Neural cell (in vitro differentiated cells): ENCODE data around the gene ABHD10. TPM values are rescaled to one million over a fixed set of nuclear protein-coding genes. Genes with fewer than 3 reads are reported as not detected.

Experiments
- H2AFZ ChIP-seq: fragments of 200-600, 300-800 bp; sonication (generic), shearing (Covaris generic); 2 replicates; pipeline ENCODE4 v1.6.0; 2014; ENCODE audit warnings: low read depth, mild to moderate bottlenecking, antibody characterized with exemption, low read length, moderate library complexity
- H3F3A ChIP-seq: fragments of 200-600 bp; shearing (Covaris generic); 2 replicates; pipeline ENCODE4 v1.6.1; 2016; ENCODE audit warnings: mild to moderate bottlenecking, moderate library complexity, mixed read lengths, antibody characterized with exemption, low read length; ENCODE audit not compliant: insufficient read depth, poor library complexity, severe bottlenecking
- H3K27ac ChIP-seq: fragments of 200-600, 300-800 bp; sonication (generic), shearing (Covaris generic); 2 replicates; pipeline ENCODE4 v1.5.1; 2014; ENCODE audit warnings: mild to moderate bottlenecking, low read length, moderate library complexity
- H3K27me3 ChIP-seq: fragments of 300-800, 200-600 bp; sonication (generic), shearing (Covaris generic); 2 replicates; pipeline ENCODE4 v1.6.0; 2014; ENCODE audit warnings: mild to moderate bottlenecking, low read depth, low read length, moderate library complexity; ENCODE audit not compliant: insufficient read depth
- H3K36me3 ChIP-seq: fragments of 300-800, 200-600 bp; sonication (generic), shearing (Covaris generic); 2 replicates; pipeline ENCODE4 v1.5.1; 2014; ENCODE audit warnings: mild to moderate bottlenecking, antibody characterized with exemption, low read length, moderate library complexity; ENCODE audit not compliant: insufficient read depth
- H3K4me2 ChIP-seq: fragments of 300-800, 200-600 bp; sonication (generic), shearing (Covaris generic); 2 replicates; pipeline ENCODE4 v1.6.0; 2014; ENCODE audit warnings: mild to moderate bottlenecking, low read length
- H3K4me3 ChIP-seq: fragments of 300-800, 200-600 bp; sonication (generic), shearing (Covaris generic); 2 replicates; pipeline ENCODE4 v1.5.1; 2014; ENCODE audit warnings: mild to moderate bottlenecking, low read length, moderate library complexity
- H3K79me2 ChIP-seq: fragments of 200-600 bp; shearing (Covaris generic); replicated peaks from 2 replicates; pipeline ENCODE4 v1.6.0; 2014; ENCODE audit warnings: mild to moderate bottlenecking, low read length, moderate library complexity; ENCODE audit not compliant: insufficient read depth
- H3K9ac ChIP-seq: fragments of 300-800, 200-600 bp; sonication (generic), shearing (Covaris generic); 2 replicates; pipeline ENCODE4 v1.6.1; 2016; ENCODE audit warnings: mild to moderate bottlenecking, low read length, mixed read lengths
- H3K9me2 ChIP-seq: fragments of 200-600 bp; shearing (Covaris generic); 2 replicates; pipeline ENCODE4 v1.6.1; 2016; ENCODE audit warnings: mild to moderate bottlenecking, low read length, mixed read lengths; ENCODE audit not compliant: insufficient read depth
- H3K9me3 ChIP-seq: fragments of 200-600, 300-800 bp; sonication (generic), shearing (Covaris generic); 2 replicates; pipeline ENCODE4 v1.6.1; 2016; ENCODE audit warnings: mild to moderate bottlenecking, mixed run types, low read length, moderate library complexity, mixed read lengths
- H4K20me1 ChIP-seq: fragments of 200-600 bp; shearing (Covaris generic); 2 replicates; pipeline ENCODE4 v1.6.1; 2016; ENCODE audit warnings: mild to moderate bottlenecking, mixed run types; ENCODE audit not compliant: insufficient read depth
- CTCF ChIP-seq: fragments of 450-650 bp; IDR thresholded peaks from 2 replicates; pipeline ENCODE4 v1.5.1; 2014; ENCODE audit warnings: antibody characterized with exemption, mild to moderate bottlenecking, moderate library complexity; ENCODE audit not compliant: poor library complexity, severe bottlenecking
- EP300 ChIP-seq: fragments of 450-650 bp; conservative IDR thresholded peaks from 2 replicates; pipeline ENCODE4 v1.6.1; 2014; ENCODE audit warnings: antibody characterized with exemption, mild to moderate bottlenecking, moderate library complexity; ENCODE audit not compliant: poor library complexity, severe bottlenecking
- EZH2 ChIP-seq: fragments of 200-600, 300-800 bp; shearing (Covaris generic), sonication (generic); IDR thresholded peaks from 2 replicates; pipeline ENCODE4 v1.6.1; 2014; ENCODE audit warnings: antibody characterized with exemption, low read length, borderline replicate concordance, mild to moderate bottlenecking; ENCODE audit not compliant: insufficient read depth, poor library complexity, severe bottlenecking
- MXI1 ChIP-seq: fragments of 450-650 bp; conservative IDR thresholded peaks from 2 replicates; pipeline ENCODE4 v1.6.1; 2014; ENCODE audit warnings: antibody characterized with exemption, mild to moderate bottlenecking; ENCODE audit not compliant: poor library complexity, severe bottlenecking
- POLR2AphosphoS5 ChIP-seq: IDR thresholded peaks from 2 replicates; pipeline ENCODE4 v1.6.1; 2012
- RAD21 ChIP-seq: fragments of 450-650 bp; conservative IDR thresholded peaks from 2 replicates; pipeline ENCODE4 v1.6.1; 2014; ENCODE audit warnings: antibody characterized with exemption, mild to moderate bottlenecking, moderate library complexity
- REST ChIP-seq: IDR thresholded peaks from 2 replicates; pipeline ENCODE4 v1.6.1; 2012; ENCODE audit warnings: borderline replicate concordance
- SMC3 ChIP-seq: fragments of 450-650 bp; conservative IDR thresholded peaks from 2 replicates; pipeline ENCODE4 v1.6.1; 2014; ENCODE audit warnings: antibody characterized with exemption, mild to moderate bottlenecking, moderate library complexity; ENCODE audit not compliant: poor library complexity
- TAF1 ChIP-seq: IDR thresholded peaks from 2 replicates; pipeline ENCODE4 v1.6.1; 2012; ENCODE audit warnings: low read depth
- polyA plus RNA-seq: library from polyadenylated mRNA; depleted of rRNA; stranded (reverse); fragments of >200 nt; gene quantifications from 2 replicates; pipeline ENCODE4 v1.2.3, GENCODE V29; 2014

The ABHD10 gene
- polyA plus RNA-seq, 1 donor from 2014 or later, result 84.7 TPM

GRCh38 chr3:112004187-112004586 is 25.4 kb downstream of the ABHD10 start:
- no peak overlapping the region for H3K9ac ChIP-seq
- no peaks in the 10 kb centered on the region for H3F3A ChIP-seq
- peaks cover 18% of the 10 kb centered on the region for H3K36me3 ChIP-seq
- no peak overlapping the region for H3K27ac ChIP-seq
- TF ChIP-seq REST (no peak), CTCF (no peak), RAD21 (no peak), MXI1 (no peak), EP300 (no peak), SMC3 (no peak), TAF1 (no peak), EZH2 (no peak), POLR2AphosphoS5 (no peak)
- H3K4me2 ChIP-seq, result no peak overlapping the region
- H3K9me2 ChIP-seq, result no peaks in the 10 kb centered on the region
- no peak overlapping the region for H2AFZ ChIP-seq
- no peaks in the 10 kb centered on the region for H3K27me3 ChIP-seq
- H3K9me3 ChIP-seq, result no peaks in the 10 kb centered on the region
- no peaks in the 10 kb centered on the region for H4K20me1 ChIP-seq
- H3K79me2 ChIP-seq, result peaks cover 76% of the 10 kb centered on the region
- peak overlapping the region; percentile 88 for H3K4me3 ChIP-seq

- peaks cover 71% of the 10 kb centered on the region for H3K79me2 ChIP-seq
- no peak overlapping the region for H3K27ac ChIP-seq
- no peak overlapping the region for H3K9ac ChIP-seq
- H3K9me3 ChIP-seq, result no peaks in the 10 kb centered on the region
- H3F3A ChIP-seq, result no peaks in the 10 kb centered on the region
- peaks cover 18% of the 10 kb centered on the region for H3K36me3 ChIP-seq
- no peak for TF ChIP-seq SMC3
- TF ChIP-seq MXI1, result no peak
- TF ChIP-seq POLR2AphosphoS5, result no peak
- no peak for TF ChIP-seq CTCF
- no peak for TF ChIP-seq TAF1
- no peak for TF ChIP-seq EP300
- no peak for TF ChIP-seq EZH2
- peak overlapping the region; percentile 88 for H3K4me3 ChIP-seq
- H3K9me2 ChIP-seq, result no peaks in the 10 kb centered on the region
- no peaks in the 10 kb centered on the region for H4K20me1 ChIP-seq
- no peak overlapping the region for H3K4me2 ChIP-seq
- H3K27me3 ChIP-seq, result no peaks in the 10 kb centered on the region
- H2AFZ ChIP-seq, result no peak overlapping the region
These were observed 25.8 kb downstream of the ABHD10 start for GRCh38 chr3:112004669-112005068.
